ENCODE measurements around the gene PLA2G4E.

DNA sequence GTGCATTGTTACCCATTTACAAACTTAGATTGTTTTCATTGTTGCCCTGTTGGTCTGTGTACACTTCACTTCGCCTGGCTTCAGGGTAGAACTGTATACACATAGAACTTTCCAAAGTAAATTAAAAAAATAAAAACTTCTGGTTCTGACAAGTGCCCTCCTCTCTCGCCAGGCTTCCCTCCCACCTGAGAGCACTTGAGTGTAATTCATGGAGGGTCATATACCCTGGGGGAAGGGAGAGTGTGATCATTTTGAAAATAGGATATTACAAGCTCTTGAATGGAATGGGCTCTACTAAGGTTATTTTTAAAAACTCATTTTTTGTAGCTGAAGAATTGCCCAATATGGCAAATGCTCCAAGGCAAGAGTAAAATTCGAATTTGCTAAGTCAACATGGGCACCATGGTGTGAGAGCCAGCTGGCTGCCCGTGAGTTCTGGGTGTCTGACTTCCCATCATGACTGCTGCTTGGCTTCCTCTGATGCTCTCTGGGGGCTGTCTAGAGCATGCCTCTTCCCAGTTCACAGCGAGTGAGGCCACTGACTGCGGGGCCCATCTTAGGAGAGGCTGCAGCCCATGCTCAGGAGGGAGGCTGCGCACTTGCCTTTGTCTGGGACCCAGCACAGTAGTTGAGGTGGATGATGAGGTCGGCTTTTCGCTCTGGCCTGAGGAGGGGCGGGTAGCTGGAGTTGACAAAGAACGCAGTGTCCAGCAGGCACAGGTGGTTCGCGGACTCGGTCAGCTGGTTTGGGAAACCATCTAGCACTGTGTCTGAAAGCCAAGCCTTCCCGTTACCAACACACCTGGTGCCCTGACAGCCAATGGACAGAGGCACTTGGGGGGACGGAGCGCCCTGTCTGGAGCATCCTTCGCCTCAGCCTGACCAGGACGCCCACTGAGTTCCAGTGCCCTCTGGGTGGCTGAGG lies 35.3 kb downstream of the PLA2G4E start:
- TF ChIP-seq, protein P1, sequence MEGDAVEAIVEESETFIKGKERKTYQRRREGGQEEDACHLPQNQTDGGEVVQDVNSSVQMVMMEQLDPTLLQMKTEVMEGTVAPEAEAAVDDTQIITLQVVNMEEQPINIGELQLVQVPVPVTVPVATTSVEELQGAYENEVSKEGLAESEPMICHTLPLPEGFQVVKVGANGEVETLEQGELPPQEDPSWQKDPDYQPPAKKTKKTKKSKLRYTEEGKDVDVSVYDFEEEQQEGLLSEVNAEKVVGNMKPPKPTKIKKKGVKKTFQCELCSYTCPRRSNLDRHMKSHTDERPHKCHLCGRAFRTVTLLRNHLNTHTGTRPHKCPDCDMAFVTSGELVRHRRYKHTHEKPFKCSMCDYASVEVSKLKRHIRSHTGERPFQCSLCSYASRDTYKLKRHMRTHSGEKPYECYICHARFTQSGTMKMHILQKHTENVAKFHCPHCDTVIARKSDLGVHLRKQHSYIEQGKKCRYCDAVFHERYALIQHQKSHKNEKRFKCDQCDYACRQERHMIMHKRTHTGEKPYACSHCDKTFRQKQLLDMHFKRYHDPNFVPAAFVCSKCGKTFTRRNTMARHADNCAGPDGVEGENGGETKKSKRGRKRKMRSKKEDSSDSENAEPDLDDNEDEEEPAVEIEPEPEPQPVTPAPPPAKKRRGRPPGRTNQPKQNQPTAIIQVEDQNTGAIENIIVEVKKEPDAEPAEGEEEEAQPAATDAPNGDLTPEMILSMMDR (IDR thresholded peaks at IDR 0.05) = no peak
- no peak for TF ChIP-seq ZFX (IDR thresholded peaks at IDR 0.05; ENCODE audit: borderline replicate concordance)

All from 22Rv1 (cell line).